GM19023 (cell line): ENCODE data around the gene PDCD5.
"Not testable (repeated sequence)": the region's sequence is repeated elsewhere in the genome, so short reads cannot be mapped to it uniquely, and the experiment has no call there.

ENCODE experiments used
- ATAC-seq: cut with Tn5 transposase; IDR thresholded peaks from one replicate; pipeline ENCODE4 v1.9.1; 2021; ENCODE audit warnings: mild to moderate bottlenecking, moderate library complexity; ENCODE audit not compliant: unreplicated experiment

PDCD5 gene

GRCh38 chr19:32573492-32573794 is 7.5 kb upstream of the PDCD5 start:
- no peak for ATAC-seq

- no peak for ATAC-seq
Measured at GRCh38 chr19:32576790-32577189, 4.2 kb upstream of the PDCD5 start.

- ATAC-seq = peak; percentile 28
Measured at GRCh38 chr19:32580353-32580900, 563 bp upstream of the PDCD5 start.

GRCh38 chr19:32581705-32582179 is 752 bp downstream of the PDCD5 start:
- ATAC-seq = peak; percentile 1

- ATAC-seq = not testable (repeated sequence)
Measured at GRCh38 chr19:32587747-32588504, 6.9 kb downstream of the PDCD5 start.

GRCh38 chr19:32594021-32594420 is 13.0 kb downstream of the PDCD5 start:
- no peak for ATAC-seq

- ATAC-seq = no peak
Measured at GRCh38 chr19:32595491-32595890, 14.5 kb downstream of the PDCD5 start.

GRCh38 chr19:32598022-32598421 is 17.0 kb downstream of the PDCD5 start:
- ATAC-seq = no peak

GRCh38 chr19:32599258-32599657 is 18.3 kb downstream of the PDCD5 start:
- ATAC-seq = no peak

- ATAC-seq = no peak
Measured at GRCh38 chr19:32599736-32600157, 18.8 kb downstream of the PDCD5 start.

- no peak for ATAC-seq
Measured at GRCh38 chr19:32603961-32604360, 23.0 kb downstream of the PDCD5 start.

- no peak for ATAC-seq
Measured at GRCh38 chr19:32605544-32605943, 24.6 kb downstream of the PDCD5 start.

GRCh38 chr19:32606289-32606688 is 25.3 kb downstream of the PDCD5 start:
- no peak for ATAC-seq

- ATAC-seq = no peak
Measured at GRCh38 chr19:32607479-32607878, 26.5 kb downstream of the PDCD5 start.

- no peak for ATAC-seq
Measured at GRCh38 chr19:32611161-32611560, 30.2 kb downstream of the PDCD5 start.

- no peak for ATAC-seq
Measured at GRCh38 chr19:32613008-32613407, 32.0 kb downstream of the PDCD5 start.

GRCh38 chr19:32614916-32615315 is 33.9 kb downstream of the PDCD5 start:
- ATAC-seq = no peak

- ATAC-seq = no peak
Measured at GRCh38 chr19:32615569-32615968, 34.6 kb downstream of the PDCD5 start.

GRCh38 chr19:32619051-32619685 is 38.2 kb downstream of the PDCD5 start:
- no peak for ATAC-seq

GRCh38 chr19:32622002-32622401 is 41.0 kb downstream of the PDCD5 start:
- ATAC-seq = no peak

- ATAC-seq = no peak
Measured at GRCh38 chr19:32624410-32624809, 43.4 kb downstream of the PDCD5 start.

GRCh38 chr19:32626969-32627368 is 46.0 kb downstream of the PDCD5 start:
- no peak for ATAC-seq
